Liver (tissue), 3 donors: ENCODE results near the gene HDAC5.
"Not testable (repeated sequence)": the region's sequence is repeated elsewhere in the genome, so short reads cannot be mapped to it uniquely, and the experiment has no call there.

Source experiments
- ATF3 ChIP-seq: IDR thresholded peaks from 2 replicates; pipeline ENCODE4 v1.6.1; 2016; ENCODE audit warnings: antibody characterized with exemption
- JUND ChIP-seq, 2 donors: IDR thresholded peaks; 2 replicates each; pipeline ENCODE4 v1.6.1; 2016; ENCODE audit warnings: antibody characterized with exemption in 2 of 2
- SP1 ChIP-seq: IDR thresholded peaks from 2 replicates; pipeline ENCODE4 v1.6.1; 2018; ENCODE audit warnings: antibody characterized with exemption, mild to moderate bottlenecking
- TAF1 ChIP-seq: conservative IDR thresholded peaks from 2 replicates; pipeline ENCODE4 v1.6.1; 2016; ENCODE audit warnings: antibody characterized with exemption, mild to moderate bottlenecking
- YY1 ChIP-seq: IDR thresholded peaks from 2 replicates; pipeline ENCODE4 v1.6.1; 2016; ENCODE audit warnings: antibody characterized with exemption, mild to moderate bottlenecking
- TF ChIP-seq, protein P1 (sequence below): fragments of 150-350 bp; IDR thresholded peaks from 2 replicates; pipeline ENCODE4 v1.5.1; 2017; ENCODE audit warnings: improper control_type of control experiment, low read depth, low read length; ENCODE audit not compliant: missing input control
- TF ChIP-seq, protein P2 (sequence below): IDR thresholded peaks from 2 replicates; pipeline ENCODE4 v1.6.1; 2016; ENCODE audit warnings: antibody characterized with exemption, mild to moderate bottlenecking
- TF ChIP-seq, protein P3 (sequence below): IDR thresholded peaks from 2 replicates; pipeline ENCODE4 v1.6.1; 2016; ENCODE audit warnings: antibody characterized with exemption
- donor health status: healthy.
- donor health status: healthy.

- TF ChIP-seq, protein P1, sequence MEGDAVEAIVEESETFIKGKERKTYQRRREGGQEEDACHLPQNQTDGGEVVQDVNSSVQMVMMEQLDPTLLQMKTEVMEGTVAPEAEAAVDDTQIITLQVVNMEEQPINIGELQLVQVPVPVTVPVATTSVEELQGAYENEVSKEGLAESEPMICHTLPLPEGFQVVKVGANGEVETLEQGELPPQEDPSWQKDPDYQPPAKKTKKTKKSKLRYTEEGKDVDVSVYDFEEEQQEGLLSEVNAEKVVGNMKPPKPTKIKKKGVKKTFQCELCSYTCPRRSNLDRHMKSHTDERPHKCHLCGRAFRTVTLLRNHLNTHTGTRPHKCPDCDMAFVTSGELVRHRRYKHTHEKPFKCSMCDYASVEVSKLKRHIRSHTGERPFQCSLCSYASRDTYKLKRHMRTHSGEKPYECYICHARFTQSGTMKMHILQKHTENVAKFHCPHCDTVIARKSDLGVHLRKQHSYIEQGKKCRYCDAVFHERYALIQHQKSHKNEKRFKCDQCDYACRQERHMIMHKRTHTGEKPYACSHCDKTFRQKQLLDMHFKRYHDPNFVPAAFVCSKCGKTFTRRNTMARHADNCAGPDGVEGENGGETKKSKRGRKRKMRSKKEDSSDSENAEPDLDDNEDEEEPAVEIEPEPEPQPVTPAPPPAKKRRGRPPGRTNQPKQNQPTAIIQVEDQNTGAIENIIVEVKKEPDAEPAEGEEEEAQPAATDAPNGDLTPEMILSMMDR, result not testable (repeated sequence)
- TF ChIP-seq YY1; ATF3; TAF1; SP1; JUND (IDR thresholded peaks at IDR 0.05): not testable (repeated sequence)
- TF ChIP-seq, protein P2, sequence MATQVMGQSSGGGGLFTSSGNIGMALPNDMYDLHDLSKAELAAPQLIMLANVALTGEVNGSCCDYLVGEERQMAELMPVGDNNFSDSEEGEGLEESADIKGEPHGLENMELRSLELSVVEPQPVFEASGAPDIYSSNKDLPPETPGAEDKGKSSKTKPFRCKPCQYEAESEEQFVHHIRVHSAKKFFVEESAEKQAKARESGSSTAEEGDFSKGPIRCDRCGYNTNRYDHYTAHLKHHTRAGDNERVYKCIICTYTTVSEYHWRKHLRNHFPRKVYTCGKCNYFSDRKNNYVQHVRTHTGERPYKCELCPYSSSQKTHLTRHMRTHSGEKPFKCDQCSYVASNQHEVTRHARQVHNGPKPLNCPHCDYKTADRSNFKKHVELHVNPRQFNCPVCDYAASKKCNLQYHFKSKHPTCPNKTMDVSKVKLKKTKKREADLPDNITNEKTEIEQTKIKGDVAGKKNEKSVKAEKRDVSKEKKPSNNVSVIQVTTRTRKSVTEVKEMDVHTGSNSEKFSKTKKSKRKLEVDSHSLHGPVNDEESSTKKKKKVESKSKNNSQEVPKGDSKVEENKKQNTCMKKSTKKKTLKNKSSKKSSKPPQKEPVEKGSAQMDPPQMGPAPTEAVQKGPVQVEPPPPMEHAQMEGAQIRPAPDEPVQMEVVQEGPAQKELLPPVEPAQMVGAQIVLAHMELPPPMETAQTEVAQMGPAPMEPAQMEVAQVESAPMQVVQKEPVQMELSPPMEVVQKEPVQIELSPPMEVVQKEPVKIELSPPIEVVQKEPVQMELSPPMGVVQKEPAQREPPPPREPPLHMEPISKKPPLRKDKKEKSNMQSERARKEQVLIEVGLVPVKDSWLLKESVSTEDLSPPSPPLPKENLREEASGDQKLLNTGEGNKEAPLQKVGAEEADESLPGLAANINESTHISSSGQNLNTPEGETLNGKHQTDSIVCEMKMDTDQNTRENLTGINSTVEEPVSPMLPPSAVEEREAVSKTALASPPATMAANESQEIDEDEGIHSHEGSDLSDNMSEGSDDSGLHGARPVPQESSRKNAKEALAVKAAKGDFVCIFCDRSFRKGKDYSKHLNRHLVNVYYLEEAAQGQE, result not testable (repeated sequence)
- TF ChIP-seq, protein P3, sequence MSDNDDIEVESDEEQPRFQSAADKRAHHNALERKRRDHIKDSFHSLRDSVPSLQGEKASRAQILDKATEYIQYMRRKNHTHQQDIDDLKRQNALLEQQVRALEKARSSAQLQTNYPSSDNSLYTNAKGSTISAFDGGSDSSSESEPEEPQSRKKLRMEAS, result not testable (repeated sequence)
These were observed 76.5 kb downstream of the HDAC5 start for GRCh38 chr17:44046893-44047292.
